RWPE1 (cell line): Measurements from ENCODE around the gene ARHGAP29.
A peak's percentile ranks its signal among the peaks of the same experiment; 100 is the strongest.

Experiments
- CTCF ChIA-PET: fragments of 350-600 bp; sonication (Branson Sonifier 250); formaldehyde crosslinking; extraction: SDS; loops from one replicate; lab custom pipeline; 2021; lab: Yijun Ruan, JAX
- POLR2A ChIA-PET: fragments of 400-600 bp; formaldehyde crosslinking; extraction: SDS; loops from one replicate; lab custom pipeline; 2020; ENCODE audit warnings: antibody characterized with exemption; ENCODE audit not compliant: low non-redundant PET; lab: Yijun Ruan, JAX
- DNase-seq: peaks from one replicate; pipeline ENCODE4 v3.0.0; 2012; ENCODE audit warnings: low spot score
- H3K27ac ChIP-seq: fragments of 450-650 bp; 2 replicates; pipeline ENCODE4 v1.5.1; 2017
- TF ChIP-seq, protein P1 (sequence below): fragments of 450-650 bp; conservative IDR thresholded peaks from 2 replicates; pipeline ENCODE4 v1.5.1; 2017; ENCODE audit warnings: low read depth, mild to moderate bottlenecking

The ARHGAP29 gene

GRCh38 chr1:94269921-94270320 lies 32.5 kb upstream of the ARHGAP29 start:
- POLR2A ChIA-PET: no interaction called here

GRCh38 chr1:94265906-94266305 lies 28.5 kb upstream of the ARHGAP29 start:
- ChIA-PET POLR2A (no interaction called here), CTCF (interaction anchor here (0.5 to 2.0 kb wide), 3 partner anchors 11 to 221 kb away, joined by 3 to 9 read pairs (median 4); no protein-coding TSS in a partner anchor)
- TF ChIP-seq, protein P1, sequence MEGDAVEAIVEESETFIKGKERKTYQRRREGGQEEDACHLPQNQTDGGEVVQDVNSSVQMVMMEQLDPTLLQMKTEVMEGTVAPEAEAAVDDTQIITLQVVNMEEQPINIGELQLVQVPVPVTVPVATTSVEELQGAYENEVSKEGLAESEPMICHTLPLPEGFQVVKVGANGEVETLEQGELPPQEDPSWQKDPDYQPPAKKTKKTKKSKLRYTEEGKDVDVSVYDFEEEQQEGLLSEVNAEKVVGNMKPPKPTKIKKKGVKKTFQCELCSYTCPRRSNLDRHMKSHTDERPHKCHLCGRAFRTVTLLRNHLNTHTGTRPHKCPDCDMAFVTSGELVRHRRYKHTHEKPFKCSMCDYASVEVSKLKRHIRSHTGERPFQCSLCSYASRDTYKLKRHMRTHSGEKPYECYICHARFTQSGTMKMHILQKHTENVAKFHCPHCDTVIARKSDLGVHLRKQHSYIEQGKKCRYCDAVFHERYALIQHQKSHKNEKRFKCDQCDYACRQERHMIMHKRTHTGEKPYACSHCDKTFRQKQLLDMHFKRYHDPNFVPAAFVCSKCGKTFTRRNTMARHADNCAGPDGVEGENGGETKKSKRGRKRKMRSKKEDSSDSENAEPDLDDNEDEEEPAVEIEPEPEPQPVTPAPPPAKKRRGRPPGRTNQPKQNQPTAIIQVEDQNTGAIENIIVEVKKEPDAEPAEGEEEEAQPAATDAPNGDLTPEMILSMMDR: no peak
- H3K27ac ChIP-seq: no peak overlapping the region
- no peak for DNase-seq

More at GRCh38 chr1:94269921-94270320, 32.5 kb upstream of the ARHGAP29 start:
- no peak for DNase-seq
- peak overlapping the region; percentile 76 for H3K27ac ChIP-seq
- CTCF ChIA-PET: interaction anchor here (0.6 kb wide), 1 partner anchor 228 kb away, joined by 3 read pairs; no protein-coding TSS in a partner anchor
- TF ChIP-seq, protein P1: no peak

GRCh38 chr1:94265011-94265422 lies 27.6 kb upstream of the ARHGAP29 start:
- ChIA-PET CTCF (interaction anchor here (0.7 to 2.0 kb wide), 3 partner anchors 18 to 420 kb away, joined by 3 to 9 read pairs (median 3); no protein-coding TSS in a partner anchor), POLR2A (interaction anchor here (0.6 kb wide), 1 partner anchor 57 kb away, joined by 4 read pairs; no protein-coding TSS in a partner anchor)
- DNase-seq: no peak
- H3K27ac ChIP-seq: peak overlapping the region; percentile 36; the same call in 1 of the 2 replicates
- TF ChIP-seq, protein P1: no peak

- POLR2A ChIA-PET: no interaction called here
- DNase-seq: no peak
- CTCF ChIA-PET: no interaction called here
- TF ChIP-seq, protein P1: no peak
- no peak overlapping the region for H3K27ac ChIP-seq
These were observed 23.4 kb upstream of the ARHGAP29 start for GRCh38 chr1:94260635-94261387.

GRCh38 chr1:94259635-94260289 lies 22.4 kb upstream of the ARHGAP29 start:
- POLR2A ChIA-PET: no interaction called here
- CTCF ChIA-PET: no interaction called here
- no peak overlapping the region for H3K27ac ChIP-seq
- DNase-seq: no peak
- TF ChIP-seq, protein P1: no peak

DNA sequence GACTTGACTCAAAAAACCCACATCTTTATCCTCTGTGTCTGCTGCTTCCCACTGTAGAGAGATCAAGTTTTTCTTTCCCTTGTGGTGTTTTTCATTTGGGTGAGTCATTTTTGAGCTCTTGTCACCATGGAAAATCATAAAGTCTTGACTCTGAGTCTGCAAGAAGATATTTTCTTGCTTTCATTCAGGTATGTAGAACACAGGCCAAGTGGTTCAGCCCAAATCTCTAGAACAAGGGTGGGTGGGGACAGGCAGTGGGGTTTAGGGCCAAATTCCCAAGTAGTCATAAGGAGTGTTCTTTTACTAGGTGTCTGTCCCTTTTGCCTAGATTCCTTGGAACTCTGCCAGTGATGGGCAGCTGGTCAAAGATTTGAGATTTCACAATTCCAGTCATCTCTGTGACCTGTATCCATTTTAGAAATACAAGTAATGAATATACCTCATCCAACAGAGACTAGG lies 21.5 kb upstream of the ARHGAP29 start:
- CTCF ChIA-PET: no interaction called here
- H3K27ac ChIP-seq: no peak overlapping the region; the same call in 1 of the 2 replicates
- DNase-seq: peak; percentile 85
- TF ChIP-seq, protein P1: no peak
- POLR2A ChIA-PET: interaction anchor here (0.6 kb wide), 1 partner anchor 12 kb away, joined by 3 read pairs; no protein-coding TSS in a partner anchor
